ENCODE data around the gene KDM3A. TPM values are rescaled to one million over a fixed set of nuclear protein-coding genes. Genes with fewer than 3 reads are reported as not detected.

KDM3A gene
- total RNA-seq, 1 donor from 2014 or later = 63.9 TPM

DNA sequence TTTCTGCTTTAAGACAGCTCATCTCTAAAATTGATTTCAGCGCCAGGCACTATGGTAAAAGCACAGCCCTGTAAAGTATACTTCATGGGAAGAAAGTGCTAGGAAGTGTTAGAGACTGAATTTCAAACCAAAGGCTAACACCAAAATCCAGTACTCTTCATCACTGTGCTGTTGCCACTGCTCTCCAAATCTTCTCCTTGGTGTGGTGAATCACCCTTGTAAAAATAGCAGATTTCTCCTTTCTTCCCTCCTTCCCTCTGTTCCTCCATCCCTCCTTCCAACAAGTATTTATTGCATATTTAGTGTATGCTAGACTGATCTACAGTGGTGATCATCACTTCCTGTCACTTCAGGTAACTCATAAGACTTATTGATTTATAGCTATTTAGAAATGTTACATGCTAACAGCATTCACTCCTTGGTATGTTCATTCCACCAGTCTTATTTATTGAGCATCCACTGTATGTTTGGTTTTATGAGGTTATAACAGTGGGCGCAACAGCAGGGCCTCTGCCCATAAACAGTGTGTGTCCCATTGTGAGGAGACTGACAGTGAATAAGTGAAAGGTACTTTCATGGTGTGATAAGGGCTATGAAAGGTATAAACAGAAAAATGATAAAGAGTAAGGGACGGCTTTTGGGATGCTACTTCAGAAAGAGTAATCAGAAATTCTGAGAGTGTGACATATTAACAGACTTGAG, 20.0 kb downstream of the KDM3A start:
- H3K27ac Mint-ChIP-seq (ENCODE audit: unreplicated experiment) = no peak overlapping the region
- TF ChIP-seq, protein P1, sequence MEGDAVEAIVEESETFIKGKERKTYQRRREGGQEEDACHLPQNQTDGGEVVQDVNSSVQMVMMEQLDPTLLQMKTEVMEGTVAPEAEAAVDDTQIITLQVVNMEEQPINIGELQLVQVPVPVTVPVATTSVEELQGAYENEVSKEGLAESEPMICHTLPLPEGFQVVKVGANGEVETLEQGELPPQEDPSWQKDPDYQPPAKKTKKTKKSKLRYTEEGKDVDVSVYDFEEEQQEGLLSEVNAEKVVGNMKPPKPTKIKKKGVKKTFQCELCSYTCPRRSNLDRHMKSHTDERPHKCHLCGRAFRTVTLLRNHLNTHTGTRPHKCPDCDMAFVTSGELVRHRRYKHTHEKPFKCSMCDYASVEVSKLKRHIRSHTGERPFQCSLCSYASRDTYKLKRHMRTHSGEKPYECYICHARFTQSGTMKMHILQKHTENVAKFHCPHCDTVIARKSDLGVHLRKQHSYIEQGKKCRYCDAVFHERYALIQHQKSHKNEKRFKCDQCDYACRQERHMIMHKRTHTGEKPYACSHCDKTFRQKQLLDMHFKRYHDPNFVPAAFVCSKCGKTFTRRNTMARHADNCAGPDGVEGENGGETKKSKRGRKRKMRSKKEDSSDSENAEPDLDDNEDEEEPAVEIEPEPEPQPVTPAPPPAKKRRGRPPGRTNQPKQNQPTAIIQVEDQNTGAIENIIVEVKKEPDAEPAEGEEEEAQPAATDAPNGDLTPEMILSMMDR (IDR thresholded peaks at IDR 0.05; ENCODE audit: unreplicated experiment) = no peak
- DNase-seq (ENCODE audit: low spot score) = no peak
- peaks cover 57% of the 10 kb centered on the region for H3K36me3 Mint-ChIP-seq (ENCODE audit: low read depth, unreplicated experiment)
- no peaks in the 10 kb centered on the region for H3K9me3 Mint-ChIP-seq (ENCODE audit: unreplicated experiment)
- H3K4me1 Mint-ChIP-seq (ENCODE audit: unreplicated experiment) = no peaks in the 10 kb centered on the region
- H3K4me3 Mint-ChIP-seq (ENCODE audit: unreplicated experiment) = peak overlapping the region; percentile 39
- no peaks in the 10 kb centered on the region for H3K27me3 Mint-ChIP-seq (ENCODE audit: unreplicated experiment)

DNA sequence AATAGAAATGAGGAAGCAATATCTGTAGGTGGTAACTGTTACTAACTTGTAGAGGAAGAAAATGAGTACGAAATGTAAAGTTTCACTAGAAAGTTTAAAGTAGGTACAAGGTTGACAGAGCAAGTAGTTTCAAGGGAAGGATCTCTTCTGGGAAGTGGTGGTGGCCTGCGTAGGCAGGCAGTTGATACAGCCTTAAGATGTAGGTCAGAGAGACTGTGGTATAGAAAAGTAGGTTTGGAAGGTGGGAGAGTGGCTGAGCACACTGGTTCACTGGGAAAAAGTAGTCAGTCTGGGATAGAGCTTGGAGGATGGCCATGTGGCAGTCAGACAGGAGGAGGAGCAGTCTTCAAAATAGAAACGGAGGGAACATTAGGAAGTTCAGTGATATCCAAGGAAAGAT, 23.5 kb downstream of the KDM3A start:
- Mint-ChIP-seq H3K36me3 (ENCODE audit: low read depth, unreplicated experiment) (peaks cover 39% of the 10 kb centered on the region), H3K27me3 (ENCODE audit: unreplicated experiment) (no peaks in the 10 kb centered on the region), H3K4me3 (ENCODE audit: unreplicated experiment) (peak overlapping the region; percentile 49), H3K27ac (ENCODE audit: unreplicated experiment) (peak overlapping the region; percentile 25), H3K9me3 (ENCODE audit: unreplicated experiment) (no peaks in the 10 kb centered on the region), H3K4me1 (ENCODE audit: unreplicated experiment) (no peaks in the 10 kb centered on the region)
- TF ChIP-seq, protein P1 (IDR thresholded peaks at IDR 0.05; ENCODE audit: unreplicated experiment) = no peak
- no peak for DNase-seq (ENCODE audit: low spot score)

DNA sequence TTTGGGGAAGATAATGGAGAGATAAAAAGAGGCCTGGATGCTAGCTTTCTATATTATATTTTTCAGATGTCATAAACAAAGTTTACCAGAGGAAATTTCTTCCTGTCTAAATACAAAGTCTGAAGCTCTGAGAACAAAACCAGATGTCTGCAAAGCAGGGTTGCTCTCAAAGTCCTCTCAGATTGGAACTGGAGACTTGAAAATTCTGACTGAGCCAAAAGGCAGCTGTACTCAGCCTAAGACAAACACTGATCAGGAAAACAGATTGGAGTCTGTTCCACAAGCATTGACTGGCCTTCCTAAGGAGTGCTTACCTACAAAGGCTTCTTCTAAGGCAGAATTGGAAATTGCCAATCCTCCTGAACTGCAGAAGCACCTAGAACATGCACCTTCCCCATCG, 25.1 kb downstream of the KDM3A start:
- Mint-ChIP-seq H3K27ac (ENCODE audit: unreplicated experiment) (no peak overlapping the region), H3K36me3 (ENCODE audit: low read depth, unreplicated experiment) (peaks cover 28% of the 10 kb centered on the region), H3K4me1 (ENCODE audit: unreplicated experiment) (no peaks in the 10 kb centered on the region), H3K4me3 (ENCODE audit: unreplicated experiment) (no peak overlapping the region), H3K27me3 (ENCODE audit: unreplicated experiment) (no peaks in the 10 kb centered on the region), H3K9me3 (ENCODE audit: unreplicated experiment) (no peaks in the 10 kb centered on the region)
- TF ChIP-seq, protein P1 (IDR thresholded peaks at IDR 0.05; ENCODE audit: unreplicated experiment) = no peak
- no peak for DNase-seq (ENCODE audit: low spot score)

DNA sequence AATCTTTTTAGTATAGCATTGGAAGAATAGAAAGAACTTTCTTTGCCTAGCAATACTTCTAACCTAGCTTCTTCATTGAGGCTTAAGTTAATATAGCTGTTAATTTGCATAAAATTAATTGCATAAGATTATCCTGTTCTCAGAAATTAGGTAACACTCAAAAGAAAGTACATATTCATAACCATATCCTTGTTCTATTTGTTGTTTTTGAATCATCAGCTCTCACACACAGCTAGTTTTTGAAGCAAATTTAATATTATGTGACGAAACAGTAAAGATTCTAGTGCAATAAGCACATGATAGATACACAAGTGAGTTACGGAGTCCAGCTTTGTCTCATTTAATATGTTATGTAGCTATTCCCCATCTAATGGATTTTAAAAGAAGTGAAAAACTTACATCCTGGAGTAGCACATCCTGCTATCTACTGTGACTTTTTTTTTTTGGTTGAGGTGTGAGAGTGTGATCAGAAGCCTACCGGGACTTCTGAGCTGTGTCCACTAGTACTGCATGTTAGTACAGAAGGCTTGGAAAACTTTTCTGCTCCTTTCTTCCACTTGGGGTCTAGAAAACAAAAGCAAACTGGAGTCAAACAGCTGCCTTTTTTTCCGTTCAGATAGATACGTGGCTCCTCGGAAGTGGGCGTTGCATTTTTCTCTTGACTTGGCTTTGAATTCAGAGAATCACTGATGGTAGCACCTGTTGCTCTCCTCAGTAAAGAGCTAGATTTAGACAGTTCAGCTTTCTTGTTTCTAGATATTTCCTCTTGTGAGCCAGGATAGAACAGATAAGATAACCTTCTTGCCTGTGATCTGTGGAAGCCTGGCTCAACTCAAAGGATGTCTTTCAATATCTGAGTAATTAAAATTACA, 27.2 kb downstream of the KDM3A start:
- Mint-ChIP-seq H3K4me1 (ENCODE audit: unreplicated experiment) (no peaks in the 10 kb centered on the region), H3K27ac (ENCODE audit: unreplicated experiment) (no peak overlapping the region), H3K9me3 (ENCODE audit: unreplicated experiment) (no peaks in the 10 kb centered on the region), H3K36me3 (ENCODE audit: low read depth, unreplicated experiment) (peaks cover 18% of the 10 kb centered on the region), H3K4me3 (ENCODE audit: unreplicated experiment) (no peak overlapping the region), H3K27me3 (ENCODE audit: unreplicated experiment) (no peaks in the 10 kb centered on the region)
- no peak for DNase-seq (ENCODE audit: low spot score)
- TF ChIP-seq, protein P1 (IDR thresholded peaks at IDR 0.05; ENCODE audit: unreplicated experiment) = no peak

DNA sequence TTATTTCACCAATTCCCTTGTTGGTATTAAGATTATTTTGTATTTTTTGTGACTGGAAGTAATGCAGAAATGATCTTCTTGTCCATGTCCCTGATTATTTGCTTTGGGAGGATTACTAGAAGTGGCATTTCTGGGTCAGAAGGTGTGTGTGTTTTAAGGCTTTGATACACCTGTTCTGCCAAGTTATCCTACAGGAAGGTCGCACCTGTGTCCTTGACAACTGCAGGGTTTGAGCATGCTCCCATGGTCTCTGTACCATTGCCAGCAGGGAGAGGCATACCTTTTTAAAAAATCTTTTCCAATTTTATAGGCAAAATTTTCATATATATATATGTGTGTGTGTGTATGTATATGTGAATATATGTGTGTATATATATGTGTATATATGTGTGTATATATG, 29.7 kb downstream of the KDM3A start:
- DNase-seq (ENCODE audit: low spot score) = no peak
- no peaks in the 10 kb centered on the region for H3K9me3 Mint-ChIP-seq (ENCODE audit: unreplicated experiment)
- H3K27me3 Mint-ChIP-seq (ENCODE audit: unreplicated experiment) = no peaks in the 10 kb centered on the region
- TF ChIP-seq, protein P1 (IDR thresholded peaks at IDR 0.05; ENCODE audit: unreplicated experiment) = no peak
- H3K4me1 Mint-ChIP-seq (ENCODE audit: unreplicated experiment) = no peaks in the 10 kb centered on the region
- no peak overlapping the region for H3K27ac Mint-ChIP-seq (ENCODE audit: unreplicated experiment)
- no peak overlapping the region for H3K4me3 Mint-ChIP-seq (ENCODE audit: unreplicated experiment)
- H3K36me3 Mint-ChIP-seq (ENCODE audit: low read depth, unreplicated experiment) = peaks cover 24% of the 10 kb centered on the region
